GM12891 (cell line): Measurements from ENCODE around the gene ADTRP.

ENCODE experiments used
- DNase-seq: peaks from one replicate; pipeline ENCODE4 v3.0.0; 2011; ENCODE audit warnings: low spot score; ENCODE audit not compliant: insufficient read length
- FAIRE-seq: peaks from 2 replicates; lab custom pipeline; 2011; peaks lifted over from hg19 to GRCh38; lab: Jason Lieb, UNC
- PAX5 ChIP-seq: IDR thresholded peaks from 2 replicates; pipeline ENCODE4 v1.6.1; 2011; ENCODE audit warnings: low read length, moderate library complexity, mild to moderate bottlenecking; ENCODE audit not compliant: insufficient read depth, severe bottlenecking
- POLR2A ChIP-seq: IDR thresholded peaks from 2 replicates; pipeline ENCODE4 v1.6.1; 2011; ENCODE audit warnings: low read depth, low read length, control low read depth
- POLR2AphosphoS5 ChIP-seq: IDR thresholded peaks from 2 replicates; pipeline ENCODE4 v1.6.1; 2011; ENCODE audit warnings: low read depth, low read length, control low read depth
- POU2F2 ChIP-seq: IDR thresholded peaks from 2 replicates; pipeline ENCODE4 v1.6.1; 2011; ENCODE audit warnings: low read depth, mild to moderate bottlenecking, control low read depth, low read length, moderate library complexity
- SPI1 ChIP-seq: IDR thresholded peaks from 2 replicates; pipeline ENCODE4 v1.6.1; 2011; ENCODE audit warnings: low read depth, low read length, control low read depth
- TAF1 ChIP-seq: IDR thresholded peaks from 2 replicates; pipeline ENCODE4 v1.6.1; 2011; ENCODE audit warnings: low read depth, low read length, control low read depth

Gene ADTRP

DNA sequence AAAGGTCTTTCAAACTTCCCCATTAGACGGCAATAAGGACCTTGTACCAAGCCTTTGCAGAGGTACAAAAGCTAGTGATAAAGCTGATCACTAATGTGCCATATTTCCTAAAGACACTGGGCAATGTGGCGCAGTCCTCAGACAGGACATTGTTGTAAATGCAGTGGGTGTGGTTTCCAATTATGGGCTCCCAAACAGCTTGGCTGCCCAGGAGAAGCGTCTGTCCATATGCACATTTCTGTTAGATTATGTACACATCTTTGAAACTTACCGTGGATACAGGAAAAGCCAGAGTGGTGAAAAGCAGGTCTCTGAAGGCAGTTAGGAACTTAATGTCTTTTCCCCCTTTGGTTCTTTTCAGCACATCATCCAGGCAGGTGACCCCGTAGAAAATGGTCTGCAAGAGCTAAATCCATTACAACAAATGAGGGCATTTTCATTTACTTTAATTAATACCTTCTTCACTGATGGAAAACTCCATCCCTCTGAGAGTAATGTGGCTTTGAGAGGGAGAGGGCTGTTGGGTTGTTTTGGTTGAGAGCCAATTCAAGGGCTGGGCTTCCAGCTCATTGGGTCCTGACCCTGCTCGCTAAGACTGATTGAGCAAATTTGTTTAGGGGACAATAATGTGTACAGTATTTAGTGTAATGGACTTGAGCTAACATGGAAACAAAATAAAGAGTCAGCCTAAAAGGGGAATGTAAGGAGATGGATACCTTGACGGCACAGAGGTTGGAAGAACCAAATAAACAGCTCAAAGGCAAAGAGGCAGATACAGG lies 10.4 kb downstream of the ADTRP start:
- FAIRE-seq: no peak
- TF ChIP-seq TAF1 (no peak), POLR2A (no peak), PAX5 (no peak), POU2F2 (no peak), POLR2AphosphoS5 (no peak), SPI1 (no peak)
- no peak for DNase-seq

DNA sequence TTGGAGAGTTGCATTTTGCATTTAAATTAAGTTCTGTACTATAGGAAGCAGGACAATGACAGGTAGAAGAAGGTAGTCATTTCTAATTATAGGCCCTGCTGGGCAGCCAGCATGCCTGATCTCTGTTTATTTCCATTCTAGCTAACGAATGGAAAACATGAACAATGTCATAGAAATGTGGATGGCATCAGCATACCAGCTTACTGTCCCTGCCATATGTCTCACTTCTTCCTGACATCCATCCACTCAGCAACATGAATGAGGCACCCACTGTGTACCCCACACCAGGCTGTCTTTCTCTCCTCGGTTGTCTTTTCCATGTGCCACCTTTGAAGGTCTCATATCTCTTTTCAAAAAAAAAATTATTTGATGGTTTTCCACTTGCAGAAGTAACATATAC lies 11.1 kb downstream of the ADTRP start:
- DNase-seq (no peak), FAIRE-seq (no peak)
- TF ChIP-seq SPI1 (no peak), PAX5 (no peak), POLR2A (no peak), TAF1 (no peak), POLR2AphosphoS5 (no peak), POU2F2 (no peak)

DNA sequence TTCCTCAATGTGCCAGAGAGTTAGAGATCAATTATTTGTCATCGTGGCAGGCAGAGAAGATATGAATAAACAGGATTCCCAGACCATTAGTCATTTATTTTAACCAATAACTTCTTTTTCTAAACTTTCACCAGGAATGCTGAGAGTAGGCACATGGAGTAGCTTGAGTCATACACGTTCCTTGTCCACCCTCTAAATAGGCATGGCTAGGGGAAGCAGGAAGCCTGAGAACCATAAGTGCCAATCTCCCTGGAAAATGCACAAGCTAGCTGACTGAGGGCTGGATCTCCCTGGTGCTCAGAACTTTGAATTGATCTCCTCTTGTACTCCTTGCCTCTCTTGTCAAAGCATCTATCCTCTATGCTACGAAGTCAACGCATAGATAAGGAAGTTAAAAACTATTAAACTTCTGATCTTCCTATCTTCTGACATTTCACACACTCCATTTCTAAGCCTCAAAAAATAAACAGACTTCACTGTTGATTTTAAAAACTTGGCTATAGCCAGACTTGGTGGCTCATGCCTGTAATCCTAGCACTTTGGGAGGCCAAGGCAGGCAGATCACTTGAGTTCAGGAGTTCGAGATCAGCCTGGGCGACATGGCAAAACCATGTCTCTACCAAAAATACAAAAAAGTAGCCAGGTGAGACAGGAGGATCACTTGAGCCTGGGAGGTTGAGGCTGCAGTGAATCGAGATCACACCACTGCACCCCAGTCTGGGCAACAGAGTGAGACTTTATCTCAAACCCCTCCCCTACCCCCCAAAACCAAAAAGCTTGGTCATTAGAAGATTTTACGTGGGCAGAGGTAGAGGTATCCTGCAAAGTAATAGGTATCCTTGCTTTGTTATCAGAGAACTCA lies 11.8 kb downstream of the ADTRP start:
- no peak for TF ChIP-seq POU2F2
- FAIRE-seq (no peak), DNase-seq (no peak)

DNA sequence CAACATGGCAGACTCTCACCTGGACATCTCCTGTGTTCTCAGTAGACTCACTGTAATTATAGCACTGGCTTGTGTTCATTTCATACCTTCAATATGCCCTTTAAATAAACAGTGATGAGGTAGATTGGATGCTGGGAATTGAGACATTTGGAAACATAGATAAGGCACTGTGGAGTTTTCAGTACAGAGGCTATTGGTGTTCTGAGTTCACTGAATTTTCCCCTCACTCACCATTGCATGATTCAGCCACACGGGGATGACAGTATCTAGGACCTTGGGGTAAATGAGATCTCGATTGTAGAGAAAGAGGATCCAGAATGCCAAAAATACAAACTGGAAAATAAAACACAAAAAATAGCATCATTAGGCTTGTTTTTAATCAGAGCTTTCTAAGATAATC lies 12.6 kb downstream of the ADTRP start:
- TF ChIP-seq SPI1 (no peak), POLR2AphosphoS5 (no peak), POU2F2 (no peak), TAF1 (no peak), POLR2A (no peak), PAX5 (no peak)
- FAIRE-seq (no peak), DNase-seq (no peak)

DNA sequence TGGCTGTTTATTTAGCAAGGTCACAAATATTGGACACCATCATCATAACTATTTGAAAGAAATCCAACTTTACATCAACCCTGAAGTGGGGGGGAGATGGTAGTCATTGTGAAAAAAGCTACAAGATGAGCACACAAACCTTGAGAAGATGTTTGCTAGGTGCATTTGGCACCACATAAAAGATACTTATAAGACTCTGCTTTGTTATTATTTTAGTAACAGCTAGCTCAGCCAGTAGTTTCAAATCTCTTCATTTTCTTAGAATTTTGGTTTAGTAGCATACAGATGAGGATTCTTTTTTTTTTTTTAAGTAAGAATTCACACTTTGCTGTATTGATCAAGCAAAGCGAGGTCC lies 14.4 kb downstream of the ADTRP start:
- TF ChIP-seq POLR2A (no peak), POLR2AphosphoS5 (no peak), SPI1 (no peak), PAX5 (no peak), POU2F2 (no peak), TAF1 (no peak)
- FAIRE-seq: no peak
- DNase-seq: no peak

DNA sequence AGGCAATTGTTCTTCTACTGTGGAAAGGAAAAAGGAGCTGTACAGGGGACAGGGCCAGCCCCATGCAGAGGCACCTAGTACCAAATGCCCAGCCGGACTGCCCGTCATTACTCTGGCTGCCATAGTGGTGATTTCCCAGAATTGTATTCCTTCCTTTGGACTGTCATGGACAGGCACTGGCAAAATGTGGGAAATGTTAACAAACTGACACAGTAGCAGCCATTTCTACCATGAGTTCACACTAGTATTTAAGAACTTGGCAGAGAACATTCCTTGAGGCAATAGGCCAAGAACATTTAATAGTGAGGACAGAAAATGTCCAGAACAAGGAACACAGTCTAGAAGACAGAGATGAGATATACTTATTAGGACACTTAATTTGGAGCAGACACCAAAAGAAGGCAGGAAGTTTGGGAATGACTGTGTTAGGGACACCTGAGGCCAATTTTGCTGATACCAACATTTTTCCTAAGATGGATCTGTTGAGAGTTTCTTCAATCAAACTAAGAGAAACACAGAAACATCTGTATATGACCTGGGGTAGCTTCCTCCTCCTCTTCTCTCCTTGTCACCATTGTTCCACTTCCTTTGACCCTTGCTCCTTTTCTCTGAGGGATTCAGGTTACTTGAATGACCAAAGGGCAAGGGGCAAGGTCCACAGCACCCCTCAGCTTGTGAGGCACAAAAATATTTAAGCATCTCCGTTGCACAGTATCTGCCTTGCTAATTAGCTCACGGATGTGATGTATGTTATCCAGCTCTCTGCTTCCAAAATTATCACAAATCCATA lies 14.9 kb downstream of the ADTRP start:
- FAIRE-seq (no peak), DNase-seq (no peak)
- TF ChIP-seq TAF1 (no peak), POLR2AphosphoS5 (no peak), PAX5 (no peak), POLR2A (no peak), SPI1 (no peak)

DNA sequence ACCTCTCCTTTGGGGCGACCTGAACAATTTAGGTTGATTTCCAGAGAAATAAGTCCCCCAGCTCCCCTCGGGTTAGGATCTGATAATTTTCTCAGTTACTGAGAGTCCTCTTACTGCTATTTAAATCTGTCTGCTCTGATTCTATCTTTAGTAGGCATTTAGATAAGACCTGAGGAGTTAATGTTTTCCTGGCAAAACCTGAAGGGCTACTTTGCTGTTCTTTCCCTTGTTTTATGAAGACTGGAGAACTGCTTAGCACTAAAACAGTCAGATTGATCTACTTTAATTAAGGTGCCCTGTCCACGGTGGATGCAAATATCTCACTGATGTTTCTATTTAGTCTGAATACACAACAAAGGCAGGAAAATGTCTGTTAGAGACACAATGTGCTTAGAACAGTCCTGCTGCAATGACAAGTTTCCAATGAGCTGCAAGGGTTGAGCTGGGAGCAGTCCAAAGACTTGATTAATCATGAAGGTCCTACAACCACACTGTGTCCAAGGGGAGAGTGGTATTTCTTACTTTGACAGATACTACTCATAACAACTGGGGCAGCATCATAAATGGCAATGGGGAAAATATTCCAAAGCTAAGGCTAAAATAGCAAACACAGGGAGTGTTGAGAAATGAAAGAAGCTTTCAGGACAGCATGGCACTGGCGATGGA lies 15.7 kb downstream of the ADTRP start:
- FAIRE-seq: no peak

DNA sequence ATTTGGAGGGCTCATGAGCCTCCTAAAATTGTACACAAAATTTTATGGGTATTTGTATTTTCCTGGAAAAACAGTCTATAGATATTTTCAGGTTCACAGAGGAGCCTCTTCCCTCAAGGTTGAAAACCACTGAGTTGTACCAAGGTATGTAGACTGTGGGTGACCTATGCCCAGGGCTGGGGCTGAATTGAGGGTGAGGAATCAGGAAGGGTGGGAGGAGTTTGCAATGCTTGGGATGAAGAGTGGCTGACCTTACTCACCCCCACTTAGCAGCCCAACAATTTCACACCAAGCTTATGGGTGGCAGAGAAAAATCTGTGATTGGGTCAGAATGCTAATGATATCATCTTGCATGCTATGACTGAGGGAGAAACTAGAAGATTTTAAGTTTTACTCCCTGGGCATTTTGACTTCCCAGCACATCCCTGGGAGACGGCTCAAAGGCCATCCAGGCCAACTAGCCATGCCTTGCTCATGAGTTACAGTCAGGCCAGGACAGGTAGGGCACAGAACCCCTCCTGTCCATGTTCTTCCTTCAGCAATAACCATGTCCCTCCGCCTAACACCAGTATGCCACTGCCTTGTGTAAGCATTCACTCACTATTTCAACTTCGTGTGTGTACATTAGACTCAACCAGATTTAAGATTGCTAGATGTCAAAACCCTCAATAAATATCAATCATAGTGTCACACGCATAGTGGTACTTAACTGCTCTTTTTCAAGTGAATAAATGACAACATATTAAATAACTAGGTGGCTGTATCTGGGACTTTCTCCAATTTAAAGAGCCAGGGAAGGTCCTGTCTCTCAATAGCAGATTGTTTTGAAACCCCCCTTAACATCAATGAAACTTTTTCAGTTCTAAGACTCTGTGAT lies 16.6 kb downstream of the ADTRP start:
- FAIRE-seq: no peak
- DNase-seq: no peak
- no peak for TF ChIP-seq PAX5
- TF ChIP-seq TAF1: no peak
- no peak for TF ChIP-seq POLR2A
- no peak for TF ChIP-seq SPI1
- TF ChIP-seq POU2F2: no peak
- no peak for TF ChIP-seq POLR2AphosphoS5

More for the DNA sequence above, 15.7 kb downstream of the ADTRP start:
- TF ChIP-seq POU2F2 (no peak), SPI1 (no peak), TAF1 (no peak), POLR2A (no peak), PAX5 (no peak), POLR2AphosphoS5 (no peak)
- DNase-seq: no peak
